DND-41 (cell line): ENCODE data around the gene LMOD3.

ENCODE experiments used
- CTCF ChIP-seq: IDR thresholded peaks from 2 replicates; pipeline ENCODE4 v1.5.1; 2012; ENCODE audit warnings: borderline replicate concordance, low read length, moderate library complexity, mild to moderate bottlenecking; ENCODE audit not compliant: poor library complexity, severe bottlenecking; ENCODE audit errors: extremely low read depth
- EZH2 ChIP-seq: IDR thresholded peaks from 3 replicates; pipeline ENCODE4 v1.6.1; 2012; ENCODE audit warnings: borderline replicate concordance, low read depth, mild to moderate bottlenecking, moderate library complexity, low read length, inconsistent platforms; ENCODE audit not compliant: severe bottlenecking

DNA sequence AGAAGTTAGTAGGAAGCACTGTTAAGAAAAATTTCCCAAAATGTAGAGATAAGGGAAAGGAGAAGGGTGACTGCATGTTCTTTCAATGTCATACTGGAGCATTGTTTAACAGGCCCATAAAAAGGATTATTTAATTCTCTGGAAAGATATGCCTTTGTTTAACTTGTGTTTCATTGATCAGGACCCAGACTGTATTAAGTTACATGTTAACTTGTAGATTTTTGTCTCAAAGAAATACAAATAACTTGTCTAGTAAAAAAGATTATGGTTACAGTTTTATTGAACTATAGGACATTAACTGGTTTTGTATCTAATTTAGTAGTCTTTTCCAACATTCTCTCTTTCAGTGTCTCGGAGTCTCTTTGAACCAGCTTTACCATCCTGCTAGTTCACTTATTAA is 49.7 kb upstream of the LMOD3 start:
- TF ChIP-seq EZH2 = no peak
- TF ChIP-seq CTCF = no peak
